HL-60 (cell line): ENCODE results near the gene NAIF1.

Source experiments
- DNase-seq, 2 experiments: peaks; one replicate each; pipeline ENCODE4 v3.0.0-alpha.2; 2010 to 2020; ENCODE audit warnings: low read depth in 1 of 2, low spot score in 1 of 2
- H3K27ac ChIP-seq: fragments of 250-450 bp; sonication (Bioruptor Pico); replicated peaks from 2 replicates; pipeline ENCODE4 v1.5.1; 2020; ENCODE audit warnings: mild to moderate bottlenecking, moderate library complexity
- H3K27me3 ChIP-seq: fragments of 250-450 bp; sonication (Bioruptor Pico); 2 replicates; pipeline ENCODE4 v1.5.1; 2021; ENCODE audit warnings: mild to moderate bottlenecking, moderate library complexity; ENCODE audit not compliant: insufficient read depth, poor library complexity, severe bottlenecking
- H3K4me3 ChIP-seq: replicated peaks from 2 replicates; pipeline ENCODE4 v1.5.1; 2011; ENCODE audit warnings: mild to moderate bottlenecking, control low read depth, low read length; ENCODE audit not compliant: insufficient read depth
- CTCF ChIP-seq: IDR thresholded peaks from one replicate; pipeline ENCODE4 v1.5.1; 2011; ENCODE audit warnings: low read length, control low read depth, inconsistent platforms; ENCODE audit not compliant: insufficient read depth
- GABPA ChIP-seq: IDR thresholded peaks from 2 replicates; pipeline ENCODE4 v1.6.1; 2012; ENCODE audit warnings: low read depth
- POLR2AphosphoS5 ChIP-seq: IDR thresholded peaks from 2 replicates; pipeline ENCODE4 v1.6.1; 2012; ENCODE audit warnings: low read depth
- REST ChIP-seq: IDR thresholded peaks from 2 replicates; pipeline ENCODE4 v1.6.1; 2012; ENCODE audit warnings: low read depth; ENCODE audit not compliant: insufficient replicate concordance
- SPI1 ChIP-seq: IDR thresholded peaks from 2 replicates; pipeline ENCODE4 v1.6.1; 2012; ENCODE audit warnings: low read depth, mild to moderate bottlenecking, borderline replicate concordance

NAIF1 gene

DNA sequence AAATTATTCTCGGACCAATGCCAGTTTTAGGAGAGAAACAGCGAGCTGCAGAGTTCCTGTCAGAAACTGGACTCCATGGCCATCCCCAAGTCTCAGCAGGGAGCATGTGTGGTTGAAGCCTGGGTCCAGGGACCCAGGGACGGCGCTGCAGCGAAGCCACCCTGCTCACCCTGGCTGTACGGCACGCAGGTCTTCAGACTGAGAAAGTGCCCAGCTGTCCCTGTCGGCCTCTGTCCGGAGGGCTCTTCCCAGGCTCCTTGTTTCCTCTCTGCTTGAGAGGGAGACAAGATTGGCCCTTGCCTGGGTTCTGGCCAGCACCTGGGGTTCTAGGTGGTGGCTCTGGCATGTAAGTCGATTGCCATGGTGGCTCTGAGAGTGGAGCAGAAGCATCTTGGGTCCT lies 33.5 kb upstream of the NAIF1 start:
- Histone ChIP-seq H3K4me3 (no peak overlapping the region), H3K27me3 (no peaks in the 10 kb centered on the region), H3K27ac (no peak overlapping the region)
- TF ChIP-seq GABPA (no peak), POLR2AphosphoS5 (no peak), REST (no peak), CTCF (no peak), SPI1 (no peak)
- no peak for DNase-seq

GRCh38 chr9:128099932-128100491 lies 32.9 kb upstream of the NAIF1 start:
- H3K27me3 ChIP-seq = no peaks in the 10 kb centered on the region
- TF ChIP-seq SPI1 = no peak
- no peak for TF ChIP-seq REST
- no peak for TF ChIP-seq CTCF
- no peak overlapping the region for H3K27ac ChIP-seq
- no peak for DNase-seq
- no peak overlapping the region for H3K4me3 ChIP-seq

DNA sequence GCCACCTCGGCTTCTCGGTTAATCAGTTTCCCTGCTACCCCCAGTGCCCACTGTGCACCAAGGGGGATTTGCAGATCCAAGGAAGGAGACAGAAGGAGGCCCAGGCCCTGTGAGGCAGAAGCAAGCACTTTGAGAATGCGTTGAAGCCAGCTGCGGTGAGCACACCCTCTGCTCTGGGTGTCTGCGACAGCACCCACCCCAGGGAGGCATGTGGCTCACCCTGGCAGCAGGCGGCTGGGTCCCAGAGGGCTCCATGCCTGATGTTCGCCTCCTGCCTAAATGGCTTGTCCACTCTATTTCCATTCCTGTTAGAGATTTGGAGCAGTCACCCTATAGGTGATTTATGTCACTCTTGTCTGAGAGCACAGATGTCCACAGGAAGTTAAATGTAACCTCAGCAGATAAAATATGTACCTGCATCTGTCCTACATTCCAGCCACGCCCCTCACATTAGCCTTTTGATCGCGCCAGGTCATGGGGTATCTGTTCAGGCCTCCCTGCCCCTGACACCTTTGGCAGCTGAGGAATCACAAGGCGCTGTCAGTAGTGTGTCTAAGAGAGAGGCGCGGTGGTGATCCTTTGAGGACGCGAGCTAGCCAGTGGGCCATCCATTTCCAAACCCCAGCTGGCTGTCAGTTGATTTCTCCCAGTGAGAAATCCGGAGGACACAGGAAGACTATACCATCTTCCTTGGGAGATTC lies 32.3 kb upstream of the NAIF1 start:
- TF ChIP-seq CTCF = no peak
- no peak for TF ChIP-seq POLR2AphosphoS5
- no peak for TF ChIP-seq GABPA
- TF ChIP-seq SPI1 = no peak
- TF ChIP-seq REST = no peak
- H3K27ac ChIP-seq = no peak overlapping the region
- no peak for DNase-seq
- no peak overlapping the region for H3K4me3 ChIP-seq
- H3K27me3 ChIP-seq = no peaks in the 10 kb centered on the region
